Left hindlimb (tissue), 1 donor: ENCODE data around the gene OVOL1.
A peak's percentile ranks its signal among the peaks of the same experiment; 100 is the strongest.

ENCODE experiments used
- DNase-seq: peaks from one replicate; pipeline ENCODE4 v3.0.0-alpha.2; 2018

OVOL1 gene

DNA sequence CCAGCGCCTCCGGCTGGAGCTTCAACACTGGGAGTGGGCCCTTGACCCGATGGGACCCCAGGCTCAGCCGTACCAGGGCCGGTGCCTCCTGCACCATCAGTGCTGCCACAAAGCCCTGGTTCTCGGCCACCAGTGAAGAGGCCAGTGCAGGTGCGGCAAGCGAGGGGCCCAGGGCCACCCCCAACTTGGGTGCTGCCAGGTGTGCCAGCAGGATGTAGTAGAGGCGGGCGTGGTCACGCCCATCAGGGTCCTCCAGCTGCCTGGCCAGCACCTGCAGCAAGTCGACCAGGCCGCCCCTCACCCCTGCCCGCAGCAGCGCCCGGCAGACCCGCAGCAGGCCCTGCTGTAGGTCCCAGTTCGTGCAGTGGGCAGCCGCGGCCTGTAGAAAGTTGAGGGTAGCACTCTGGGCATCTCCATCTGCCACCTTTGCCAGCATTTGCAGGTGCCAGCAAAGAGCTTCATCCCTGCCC is 8.4 kb upstream of the OVOL1 start:
- no peak for DNase-seq

DNA sequence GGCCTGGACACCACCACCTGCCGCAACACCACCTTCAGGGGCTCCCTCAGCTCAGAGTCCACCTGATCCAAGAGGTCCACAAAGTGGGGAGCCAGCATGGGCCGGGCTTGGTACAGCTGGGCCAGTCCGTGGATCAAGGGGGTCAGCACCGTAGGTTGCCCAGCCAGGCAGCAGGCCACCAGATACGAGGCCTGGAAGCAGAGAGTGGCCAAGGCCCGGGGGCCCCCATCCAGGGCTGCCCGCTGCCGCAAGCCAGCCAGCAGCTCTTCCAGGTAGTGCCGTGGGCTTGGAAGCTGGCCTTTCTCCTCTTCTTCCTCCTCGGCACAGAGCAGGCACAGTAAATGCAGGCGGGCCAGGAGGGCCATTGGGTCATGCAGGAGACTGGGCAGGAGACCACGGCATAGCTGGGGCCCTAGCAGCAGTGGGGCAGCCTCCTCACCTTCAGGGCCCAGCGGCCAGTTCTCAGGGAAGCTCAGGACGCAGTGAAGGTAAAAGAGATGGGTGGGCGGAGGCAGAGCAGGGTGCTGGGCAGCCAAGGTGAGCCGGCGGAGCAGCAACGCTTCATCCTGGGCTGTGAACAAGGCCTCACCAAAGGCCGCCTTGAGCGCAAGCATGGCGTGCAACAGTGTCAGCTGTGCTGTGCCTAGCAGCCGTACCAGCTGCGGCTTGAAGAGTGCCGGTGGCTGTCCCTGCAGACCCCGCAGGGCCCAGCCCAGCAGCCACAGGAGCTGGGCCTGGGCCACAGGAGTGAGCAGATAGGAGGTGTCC is 7.8 kb upstream of the OVOL1 start:
- DNase-seq, result no peak

DNA sequence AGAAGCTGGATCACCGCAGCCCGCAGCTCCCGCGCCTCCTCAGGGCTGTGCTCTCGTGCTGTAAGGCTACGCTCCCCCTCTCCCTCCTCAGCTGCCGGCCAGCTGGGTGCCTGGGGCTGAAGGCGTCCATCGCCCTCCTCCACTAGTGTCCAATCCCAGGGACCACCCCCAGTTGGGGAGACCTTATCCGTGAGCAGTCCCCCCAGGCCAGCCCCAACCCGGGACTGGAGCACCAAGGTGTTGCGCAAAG is 7.3 kb upstream of the OVOL1 start:
- no peak for DNase-seq

DNA sequence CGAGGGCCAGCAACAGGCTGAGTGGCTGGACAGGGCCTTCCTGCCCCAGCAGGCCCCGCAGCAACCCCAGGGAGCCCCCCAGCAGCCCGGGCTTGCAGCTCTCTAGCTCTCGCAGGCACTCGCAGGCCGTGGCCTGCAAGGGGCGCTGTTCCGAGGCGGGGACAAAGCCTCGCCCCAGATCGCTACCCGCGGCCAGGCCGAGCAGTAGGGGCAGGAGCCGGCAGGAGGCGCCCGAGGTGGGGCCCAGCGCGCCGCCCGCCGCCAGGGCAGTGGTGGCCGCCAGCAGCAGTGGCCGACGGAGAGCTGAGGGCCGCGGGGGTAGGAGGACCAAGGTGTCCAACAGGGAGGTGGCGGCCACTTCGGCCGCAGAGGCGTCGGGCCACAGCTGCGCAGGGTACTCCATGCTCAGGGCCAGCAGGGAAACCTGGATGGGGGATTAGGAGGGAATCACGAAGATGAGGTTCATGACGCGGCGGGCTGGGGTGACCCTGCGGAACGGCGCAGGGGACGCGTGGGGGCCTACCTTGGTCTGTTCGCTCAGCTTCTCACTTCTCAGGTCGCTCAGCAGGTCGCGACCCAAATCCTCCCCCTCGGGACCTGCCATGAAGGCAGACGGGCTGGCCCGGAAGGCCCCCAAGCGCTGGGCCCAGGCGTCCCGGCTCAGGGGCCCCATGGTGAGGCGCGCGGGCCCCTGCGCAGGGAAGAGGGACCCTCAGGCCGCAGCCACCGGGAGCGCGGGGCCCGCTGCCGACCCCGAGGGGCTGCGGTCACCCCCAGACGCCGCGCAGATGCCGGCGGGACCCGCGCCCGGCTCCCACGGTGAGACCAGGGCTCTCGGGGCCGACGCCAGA is 6.7 kb upstream of the OVOL1 start:
- peak; percentile 60 for DNase-seq

DNA sequence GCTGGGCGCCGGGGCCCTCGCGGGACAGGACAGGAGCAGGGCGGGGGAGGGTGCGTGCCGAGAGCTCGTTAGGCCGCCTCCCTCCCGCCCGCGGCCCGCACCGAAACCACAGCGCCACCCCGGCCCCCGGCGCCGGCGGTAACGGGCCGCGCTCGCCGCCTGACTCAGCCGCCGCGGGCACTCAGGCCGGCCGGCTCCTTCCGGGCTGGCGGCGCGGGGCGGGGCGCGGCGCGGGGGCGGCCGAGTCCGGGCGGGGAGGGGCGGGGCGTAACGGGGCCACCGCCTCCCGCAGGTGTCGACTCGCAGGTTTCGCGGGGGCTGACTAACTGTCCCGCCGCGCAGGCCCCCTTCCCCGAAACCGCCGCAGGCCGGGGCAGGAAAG is 6.1 kb upstream of the OVOL1 start, which contains the start of gene AP5B1:
TSS of gene AP5B1 (minus strand) at position 207 of the 382 bp plus-strand sequence. CDS start 385 bp downstream, outside the sequence.
- peak; percentile 66 for DNase-seq

DNA sequence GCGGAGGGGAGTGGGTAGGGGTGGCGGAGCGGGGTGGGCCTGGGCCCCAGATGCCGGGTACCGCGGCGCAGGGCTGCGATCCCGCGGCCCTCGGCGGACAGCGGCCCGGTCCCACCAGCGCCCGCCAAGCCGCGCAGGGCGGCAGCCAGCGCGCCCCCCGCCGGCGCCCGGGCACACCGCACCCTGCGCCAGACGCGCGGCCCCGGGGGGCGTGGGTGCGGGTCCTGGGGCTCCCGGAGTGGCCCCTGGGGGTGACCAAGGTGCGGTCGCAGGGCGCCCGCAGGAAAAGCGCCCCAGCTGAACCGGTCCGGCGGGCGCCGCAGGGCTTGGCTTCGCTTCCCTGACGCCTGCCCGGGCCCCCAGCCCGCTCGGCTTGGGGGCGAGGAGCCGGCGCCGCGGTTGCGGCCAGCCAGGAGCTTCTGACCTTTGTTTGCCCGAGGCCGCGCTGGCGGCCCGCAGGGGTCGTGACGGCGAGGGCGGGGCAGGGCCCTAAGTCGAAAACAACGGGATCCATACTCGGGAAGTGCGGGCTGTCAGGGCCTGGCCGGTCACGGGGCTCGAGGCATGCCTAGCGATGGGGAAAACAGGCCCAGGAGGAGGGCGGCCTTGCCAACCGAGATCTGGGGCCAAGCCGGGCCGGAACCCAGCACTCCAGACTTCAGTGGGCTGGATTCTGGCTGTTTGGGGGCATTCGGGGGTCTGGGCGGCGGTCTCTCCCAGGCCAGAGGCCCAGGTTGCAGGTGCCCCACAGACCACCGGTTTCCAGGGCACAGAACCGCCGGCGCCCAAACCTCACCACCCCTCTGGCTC is 5.5 kb upstream of the OVOL1 start:
- no peak for DNase-seq

DNA sequence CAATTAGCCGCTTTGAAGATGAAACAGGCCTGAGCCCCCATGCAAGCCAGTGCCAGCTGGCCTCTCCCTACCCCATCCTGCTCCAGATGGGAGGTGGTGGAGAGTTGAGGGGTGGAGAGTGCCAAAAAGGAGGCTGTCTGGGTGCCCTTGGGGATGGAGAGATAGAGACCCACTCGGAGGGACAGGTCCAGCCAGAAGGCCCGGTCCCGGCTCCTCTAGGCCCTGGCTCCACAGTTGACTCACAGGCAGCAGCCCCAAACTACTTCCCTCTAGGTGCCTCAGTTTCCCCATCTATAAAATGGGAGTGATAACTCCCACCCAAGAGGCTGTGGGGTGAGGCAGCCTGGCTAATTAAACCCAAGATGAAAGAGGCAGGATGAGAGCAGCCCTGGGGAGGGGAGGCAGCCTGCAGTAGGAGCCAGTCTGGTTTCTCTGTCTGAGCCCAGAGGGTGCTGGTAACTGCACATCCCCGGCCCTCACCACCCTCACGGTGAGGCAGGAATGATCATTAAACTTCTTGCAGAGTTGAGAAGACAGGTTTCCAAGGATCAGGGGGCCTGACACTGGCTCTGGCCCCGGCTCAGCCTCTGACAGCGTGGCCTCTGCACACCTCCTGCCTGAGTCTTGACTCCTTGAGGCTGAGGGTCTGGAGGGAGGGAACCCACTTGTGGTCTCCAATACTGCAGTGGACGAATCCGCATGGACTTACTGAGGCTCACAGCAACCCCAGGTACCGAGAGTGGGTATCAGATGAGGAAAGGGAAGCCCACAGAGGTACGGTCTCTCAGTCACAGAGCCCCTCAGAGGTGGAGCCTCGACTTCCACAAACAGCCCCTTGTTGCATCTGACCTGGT is 4.7 kb upstream of the OVOL1 start:
- DNase-seq, result no peak

- no peak for DNase-seq
Measured at GRCh38 chr11:65782816-65783228, 4.0 kb upstream of the OVOL1 start.

- DNase-seq, result no peak
Measured at GRCh38 chr11:65785319-65786007, 1.4 kb upstream of the OVOL1 start.

GRCh38 chr11:65786008-65786785 is 666 bp upstream of the OVOL1 start:
- no peak for DNase-seq

DNA sequence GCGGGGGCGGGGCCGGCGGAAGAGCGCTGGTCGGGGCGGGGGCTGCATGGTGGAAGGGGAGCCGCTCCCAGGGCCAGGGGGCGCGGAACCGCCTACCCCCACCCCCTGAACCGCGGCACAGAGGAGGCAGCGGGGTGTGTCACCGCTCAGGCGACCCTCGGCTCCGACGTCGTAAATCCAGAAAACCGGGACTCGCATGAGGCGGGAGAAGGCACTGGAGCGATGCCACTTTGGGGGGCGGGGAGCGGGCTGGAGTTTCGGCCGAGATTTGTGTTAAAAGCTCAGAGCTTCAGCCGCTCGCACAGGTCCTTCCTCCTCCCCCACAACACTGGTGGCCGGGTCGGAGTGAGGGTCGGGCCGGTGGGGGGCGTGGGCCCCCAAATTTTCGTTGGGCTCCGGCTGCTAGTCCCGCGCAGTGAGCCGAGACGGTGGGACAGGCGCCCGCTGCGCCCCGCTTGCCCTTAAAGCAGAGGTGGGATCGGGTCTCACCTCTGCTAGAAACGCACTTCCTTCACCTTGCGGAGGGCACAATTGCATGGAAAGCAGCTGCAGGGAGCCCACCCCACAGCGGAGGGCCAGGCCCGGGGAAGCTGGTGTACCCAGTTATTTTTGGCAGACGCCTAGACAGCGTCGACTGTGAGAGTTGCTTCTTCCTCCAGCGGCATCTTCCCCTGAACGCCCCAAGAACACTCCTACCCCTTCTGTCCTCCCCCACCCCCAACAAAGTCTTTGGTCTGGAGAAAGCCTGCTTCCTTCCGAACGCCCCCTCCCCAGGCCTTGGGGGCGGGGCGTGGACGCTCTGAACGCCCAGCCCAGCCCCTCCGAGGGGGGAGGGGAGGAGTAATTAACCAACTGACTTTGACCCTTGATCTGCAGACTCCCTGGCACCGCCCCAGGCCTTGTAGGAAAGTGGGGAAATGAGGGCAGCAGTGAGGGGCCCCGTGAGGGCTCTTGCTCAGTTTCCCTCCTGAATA is 1.1 kb downstream of the OVOL1 start:
- no peak for DNase-seq

- no peak for DNase-seq
Measured at GRCh38 chr11:65788821-65789220, 2.0 kb downstream of the OVOL1 start.

GRCh38 chr11:65789230-65790103 is 2.6 kb downstream of the OVOL1 start:
- no peak for DNase-seq

DNA sequence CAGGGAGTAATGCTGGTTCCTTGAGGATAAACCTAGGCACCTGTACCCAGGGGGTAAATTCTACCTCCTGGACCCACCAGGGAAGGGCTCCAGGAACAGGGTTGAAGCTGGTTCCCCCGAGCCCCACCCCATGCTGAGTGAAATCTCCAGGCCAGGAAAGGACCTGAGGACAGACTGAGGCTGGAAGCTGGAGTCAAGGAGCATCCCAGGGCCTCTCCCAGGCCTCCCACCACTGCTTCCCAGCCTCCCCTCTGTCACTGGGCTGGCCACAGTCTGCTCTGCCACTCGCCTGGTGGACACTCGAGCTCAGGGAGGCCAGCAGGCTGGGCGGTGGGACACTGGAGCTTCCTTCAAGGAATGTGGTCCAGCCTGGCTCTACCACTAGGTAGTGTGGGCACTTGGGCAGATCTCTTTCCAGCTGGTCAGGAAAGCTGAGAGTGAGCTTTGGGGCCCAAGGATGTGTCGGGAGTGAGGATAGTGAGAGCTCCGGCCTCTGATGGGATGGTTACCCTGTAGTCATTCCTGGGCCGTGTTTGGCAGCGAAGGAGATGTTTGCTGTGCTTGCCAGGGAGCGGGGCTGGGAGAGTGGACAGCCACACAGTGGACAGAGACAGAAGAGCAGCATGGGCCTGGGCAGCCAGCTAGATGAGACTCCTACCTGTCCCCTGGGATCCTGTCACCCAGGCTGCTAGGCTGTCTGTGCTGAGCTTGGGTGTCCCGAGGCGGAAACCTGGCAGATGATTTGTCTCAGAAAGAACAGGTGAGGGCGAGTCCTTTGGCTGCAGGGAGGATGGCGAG is 3.4 kb downstream of the OVOL1 start:
- no peak for DNase-seq

GRCh38 chr11:65790902-65791650 is 4.2 kb downstream of the OVOL1 start:
- no peak for DNase-seq

GRCh38 chr11:65791719-65792213 is 4.9 kb downstream of the OVOL1 start:
- no peak for DNase-seq

GRCh38 chr11:65792456-65792855 is 5.6 kb downstream of the OVOL1 start:
- DNase-seq, result no peak
